Measurements from ENCODE around the gene BRICD5.
"Not testable (repeated sequence)": the region's sequence is repeated elsewhere in the genome, so short reads cannot be mapped to it uniquely, and the experiment has no call there.

BRICD5 gene

GRCh38 chr16:2223221-2223941, 12.7 kb upstream of the BRICD5 start, which contains the start of gene E4F1:
Gene E4F1 (plus strand): TSS chr16:2223591. CDS start chr16:2223614, 23 bp downstream.
- peak; percentile 98 for DNase-seq (ENCODE audit: low spot score)

DNA sequence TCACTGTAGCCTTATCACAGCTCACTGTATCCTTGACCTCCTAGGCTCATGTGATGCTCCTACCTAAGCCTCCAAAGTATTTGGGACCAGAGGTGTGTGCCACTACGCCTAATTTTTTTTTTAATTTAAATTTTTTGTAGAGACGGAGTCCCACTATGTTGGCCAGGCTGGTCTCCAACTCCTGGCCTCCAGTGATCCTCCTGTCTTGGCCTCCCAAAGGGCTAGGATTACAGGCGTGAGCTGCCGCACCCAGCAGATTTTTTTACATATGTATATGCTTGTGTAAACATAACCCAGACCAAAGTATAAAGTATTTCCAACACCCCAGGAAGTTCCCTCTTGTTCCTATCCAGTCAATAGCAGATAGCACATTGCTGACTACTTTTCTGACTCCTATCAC, 5.7 kb upstream of the BRICD5 start:
- DNase-seq (ENCODE audit: low spot score): no peak

DNA sequence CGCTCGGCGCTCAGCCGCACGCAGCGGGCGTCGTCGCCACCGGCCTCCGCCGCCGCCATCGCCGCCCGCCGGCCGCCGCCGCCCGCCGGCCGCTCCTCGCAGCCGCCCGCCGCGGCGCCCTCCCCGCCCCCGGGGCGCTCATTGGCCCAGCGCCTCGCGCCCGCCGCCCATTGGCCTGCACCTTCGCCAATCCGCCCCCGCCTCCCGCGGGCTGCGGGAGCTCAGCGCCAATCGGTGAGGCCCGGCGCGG, 4.0 kb upstream of the BRICD5 start, which contains the start of gene PGP:
Gene PGP, minus strand, starts transcription at position 122 of the 250 bp plus-strand sequence. Its CDS starts 63 bp downstream, at position 59.
- no peak for DNase-seq (ENCODE audit: low spot score)

GRCh38 chr16:2213817-2214718, 3.4 kb upstream of the BRICD5 start:
- DNase-seq (ENCODE audit: low spot score): no peak

GRCh38 chr16:2212362-2213324, 2.0 kb upstream of the BRICD5 start:
- DNase-seq (ENCODE audit: low spot score): no peak

DNA sequence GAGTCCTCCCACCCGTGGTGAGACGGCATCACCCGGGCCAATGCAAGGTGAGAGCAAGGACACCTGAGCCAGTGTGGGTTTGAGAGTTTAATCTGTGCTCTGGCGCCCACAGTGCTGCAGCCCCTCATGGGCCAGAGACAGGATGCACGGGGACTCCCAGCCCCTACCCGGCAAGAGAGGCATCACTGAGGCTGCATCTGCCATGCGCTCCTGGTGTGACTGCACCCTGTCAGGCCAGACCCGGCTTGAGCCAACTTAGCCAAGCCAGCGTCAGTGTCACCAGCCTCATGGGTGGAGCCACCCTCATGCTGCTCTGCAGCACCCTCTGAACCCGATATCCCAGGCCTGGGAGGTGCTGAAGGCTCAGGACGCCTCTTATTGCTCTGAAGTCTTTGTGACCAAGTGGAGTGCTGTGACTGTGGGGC, 1.3 kb upstream of the BRICD5 start:
- DNase-seq (ENCODE audit: low spot score): no peak

- DNase-seq (ENCODE audit: low spot score): no peak
Observed at GRCh38 chr16:2210009-2210332, 692 bp downstream of the BRICD5 start.

GRCh38 chr16:2209258-2210008, 1.2 kb downstream of the BRICD5 start:
- no peak for DNase-seq (ENCODE audit: low spot score)

DNA sequence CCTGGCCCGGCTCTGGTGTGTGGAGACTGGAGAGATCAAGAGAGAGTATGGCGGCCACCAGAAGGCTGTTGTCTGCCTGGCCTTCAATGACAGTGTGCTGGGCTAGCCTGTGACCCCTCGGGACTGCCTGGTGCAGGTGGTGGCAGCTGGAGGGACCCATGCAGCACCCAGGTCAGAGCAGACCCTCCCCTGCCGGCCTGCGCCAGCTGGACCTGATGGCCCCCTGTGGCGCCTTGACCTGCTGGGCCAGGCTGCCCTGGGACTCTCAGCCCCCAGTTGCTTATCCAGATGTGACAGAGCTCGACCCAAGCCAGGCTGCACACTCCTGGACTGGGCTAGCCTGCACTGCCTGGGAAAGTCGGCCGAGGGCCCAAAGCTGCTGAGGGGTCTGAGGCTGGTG, 1.9 kb downstream of the BRICD5 start:
- no peak for DNase-seq (ENCODE audit: low spot score)

DNA sequence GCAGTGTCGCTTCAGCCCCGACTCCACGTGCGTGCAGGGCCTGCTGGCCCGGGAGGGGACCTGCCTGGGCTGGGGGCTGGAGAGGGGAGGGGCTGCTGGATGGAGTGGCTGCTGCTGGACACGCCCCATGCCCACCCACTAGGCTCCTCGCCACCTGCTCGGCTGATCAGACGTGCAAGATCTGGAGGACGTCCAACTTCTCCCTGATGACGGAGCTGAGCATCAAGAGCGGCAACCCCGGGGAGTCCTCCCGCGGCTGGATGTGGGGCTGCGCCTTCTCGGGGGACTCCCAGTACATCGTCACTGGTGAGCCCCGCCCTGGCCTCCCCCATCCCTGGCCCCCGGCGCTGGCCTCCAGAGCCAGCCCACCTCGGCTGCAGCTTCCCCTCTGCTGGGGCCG, 2.4 kb downstream of the BRICD5 start:
- DNase-seq (ENCODE audit: low spot score): no peak

DNA sequence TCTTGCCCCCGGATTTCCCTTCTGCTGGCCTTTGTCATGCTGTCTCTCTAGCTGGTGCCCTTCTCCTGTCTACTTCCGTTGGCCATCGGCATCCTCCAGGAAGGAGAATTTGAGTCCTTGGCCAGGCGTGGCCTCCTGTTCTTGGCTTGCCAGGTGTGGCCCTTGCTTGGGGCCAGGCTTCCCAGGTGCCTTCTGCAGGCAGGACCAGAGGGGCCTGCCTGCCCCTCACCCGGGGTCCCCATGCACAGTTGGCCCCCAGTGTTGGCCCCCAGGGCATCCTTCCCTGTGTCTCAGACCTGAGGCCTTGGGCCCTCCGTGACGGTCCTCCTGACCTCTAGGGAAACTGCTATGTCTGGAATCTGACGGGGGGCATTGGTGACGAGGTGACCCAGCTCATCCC, 2.8 kb downstream of the BRICD5 start:
- no peak for DNase-seq (ENCODE audit: low spot score)

- DNase-seq (ENCODE audit: low spot score): no peak
Observed at GRCh38 chr16:2206780-2207433, 3.8 kb downstream of the BRICD5 start.

GRCh38 chr16:2206420-2206779, 4.3 kb downstream of the BRICD5 start:
- DNase-seq (ENCODE audit: low spot score): no peak

- DNase-seq (ENCODE audit: low spot score): no peak
Observed at GRCh38 chr16:2205967-2206313, 4.7 kb downstream of the BRICD5 start.

GRCh38 chr16:2205104-2205966, 5.3 kb downstream of the BRICD5 start, which contains the start of gene MLST8:
Gene MLST8 (plus strand): TSS chr16:2205454. CDS start chr16:2206086, 632 bp downstream.
- peak; percentile 98 for DNase-seq (ENCODE audit: low spot score)

GRCh38 chr16:2204416-2205103, 6.1 kb downstream of the BRICD5 start:
- DNase-seq (ENCODE audit: low spot score): no peak

DNA sequence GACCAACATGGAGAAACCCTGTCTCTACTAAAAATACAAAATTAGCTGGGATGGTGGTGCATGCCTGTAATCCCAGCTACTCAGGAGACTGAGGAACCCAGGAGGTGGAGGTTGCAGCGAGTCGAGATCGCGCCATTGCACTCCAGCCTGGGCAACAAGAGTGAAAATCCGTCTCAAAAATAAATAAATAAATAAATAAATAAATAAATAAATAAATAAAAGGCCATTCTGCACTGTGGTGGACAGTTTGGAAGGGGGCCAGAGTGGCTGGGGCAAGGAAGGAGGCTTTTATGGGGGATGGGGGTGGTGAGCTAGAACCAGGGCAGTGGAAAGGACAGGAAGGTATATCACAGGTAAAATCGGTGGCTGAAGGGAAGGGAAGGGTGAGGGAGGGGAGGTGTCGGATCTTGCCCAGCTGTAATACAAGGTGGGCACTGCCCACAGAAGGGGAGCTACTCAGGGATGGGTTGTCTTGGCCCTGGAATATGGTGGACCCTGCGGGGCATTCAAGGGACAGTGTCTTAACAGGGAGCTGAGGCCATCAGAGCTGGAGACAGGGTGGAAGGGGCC, 7.5 kb downstream of the BRICD5 start:
- DNase-seq (ENCODE audit: low spot score): not testable (repeated sequence)

DNA sequence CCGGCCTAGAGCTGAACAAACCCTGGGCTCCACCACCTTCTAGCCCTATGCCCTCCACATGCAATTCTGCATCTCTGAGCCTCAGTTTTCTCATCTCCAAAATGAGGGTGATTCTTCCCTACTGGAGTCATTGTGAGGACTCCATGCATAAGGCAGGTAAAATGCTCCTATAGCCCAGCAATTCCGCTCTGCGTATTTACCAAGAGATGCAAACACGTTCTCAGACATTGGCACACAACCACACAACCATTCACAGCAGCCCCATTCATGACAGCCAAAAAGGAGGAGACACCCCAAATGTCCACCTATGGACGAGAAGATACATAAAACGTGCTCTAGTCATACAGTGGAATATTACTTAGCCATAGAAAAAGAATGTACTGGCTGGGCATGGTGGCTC, 10.3 kb downstream of the BRICD5 start:
- DNase-seq (ENCODE audit: low spot score): no peak

DNA sequence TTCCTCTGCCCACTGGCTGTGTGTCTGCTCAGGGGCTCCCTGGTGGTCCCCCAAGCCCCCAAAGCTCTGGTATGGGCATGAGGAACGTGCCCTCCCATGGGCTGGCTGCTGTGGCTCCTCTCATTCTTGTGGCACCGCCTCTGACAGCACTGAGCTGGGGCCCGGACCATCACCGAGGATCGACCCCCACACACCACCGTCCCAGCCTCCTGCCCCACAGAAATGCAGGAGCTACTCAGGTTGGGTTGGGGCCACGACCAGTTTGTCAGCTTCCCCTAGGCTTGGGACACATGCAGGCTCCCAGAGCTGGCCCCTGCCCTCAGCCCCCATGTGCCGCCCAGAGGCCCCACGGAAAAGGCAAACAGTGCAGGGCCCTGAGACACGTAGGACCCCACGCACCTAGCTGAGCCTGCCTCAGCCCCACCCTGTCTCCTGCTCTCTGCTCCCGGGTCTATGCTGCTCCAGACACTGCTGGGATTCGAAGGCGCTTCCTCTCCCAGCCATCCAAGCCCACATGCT, 11.0 kb downstream of the BRICD5 start:
- DNase-seq (ENCODE audit: low spot score): no peak
